BJ (cell line): Measurements from ENCODE around the gene ADRA1B. TPM values are rescaled to one million over a fixed set of nuclear protein-coding genes. Genes with fewer than 3 reads are reported as not detected.

Source experiments
- CTCF ChIA-PET: fragments of 350-600 bp; formaldehyde crosslinking; extraction: SDS; loops from one replicate; lab custom pipeline; 2021; ENCODE audit warnings: antibody characterized with exemption, inconsistent platforms; lab: Yijun Ruan, JAX
- POLR2A ChIA-PET: fragments of 300-600 bp; sonication (Branson Sonifier 250); formaldehyde crosslinking; extraction: SDS; loops from one replicate; lab custom pipeline; 2021; ENCODE audit warnings: antibody characterized with exemption; lab: Charles Lee
- DNase-seq: peaks from one replicate; pipeline ENCODE4 v3.0.0-alpha.2; 2011; ENCODE audit warnings: low read depth
- H3K27me3 ChIP-seq: 2 replicates; pipeline ENCODE4 v1.6.0; 2011; ENCODE audit warnings: low read length; ENCODE audit not compliant: control insufficient read depth, insufficient read depth
- H3K36me3 ChIP-seq: 2 replicates; pipeline ENCODE4 v1.5.1; 2011; ENCODE audit warnings: low read length; ENCODE audit not compliant: control insufficient read depth, insufficient read depth
- H3K4me3 ChIP-seq: 2 replicates; pipeline ENCODE4 v1.5.1; 2011; ENCODE audit warnings: low read depth, mild to moderate bottlenecking, control low read depth, low read length
- CTCF ChIP-seq: IDR thresholded peaks from 2 replicates; pipeline ENCODE4 v1.5.1; 2011; ENCODE audit warnings: low read depth, mild to moderate bottlenecking, control low read depth, inconsistent platforms, low read length, moderate library complexity; ENCODE audit not compliant: insufficient read depth
- polyA plus RNA-seq: library from polyadenylated mRNA; depleted of rRNA; stranded (reverse); fragments of >200 nt; gene quantifications from 2 replicates; pipeline ENCODE4 v1.2.3, GENCODE V29; 2011

Gene ADRA1B
- polyA plus RNA-seq, 1 experiment = 2.1 TPM

- Histone ChIP-seq H3K36me3 (no peaks in the 10 kb centered on the region), H3K27me3 (no peaks in the 10 kb centered on the region), H3K4me3 (no peak overlapping the region)
- no peak for TF ChIP-seq CTCF
- CTCF ChIA-PET = interaction anchor here (0.7 to 1.8 kb wide), 3 partner anchors 8 to 389 kb away, joined by 3 to 6 read pairs (median 3); no protein-coding TSS in a partner anchor
- no peak for DNase-seq
- POLR2A ChIA-PET = no interaction called here
Measured at GRCh38 chr5:159904874-159905273, 11.4 kb upstream of the ADRA1B start.

GRCh38 chr5:159905496-159905895 is 10.8 kb upstream of the ADRA1B start:
- DNase-seq = peak; percentile 82
- Histone ChIP-seq H3K36me3 (no peaks in the 10 kb centered on the region), H3K4me3 (no peak overlapping the region), H3K27me3 (no peaks in the 10 kb centered on the region)
- CTCF ChIA-PET = interaction anchor here (0.7 kb wide), 2 partner anchors 12 to 390 kb away, joined by 3 read pairs; no protein-coding TSS in a partner anchor
- no peak for TF ChIP-seq CTCF
- POLR2A ChIA-PET = no interaction called here

GRCh38 chr5:159906463-159906862 is 9.8 kb upstream of the ADRA1B start:
- H3K27me3 ChIP-seq = no peaks in the 10 kb centered on the region
- no peaks in the 10 kb centered on the region for H3K36me3 ChIP-seq
- CTCF ChIA-PET = interaction anchor here (1.3 kb wide), 2 partner anchors 11 to 13 kb away, joined by 3 read pairs; no protein-coding TSS in a partner anchor
- no peak for DNase-seq
- no peak for TF ChIP-seq CTCF
- no peak overlapping the region for H3K4me3 ChIP-seq
- POLR2A ChIA-PET = no interaction called here

GRCh38 chr5:159906943-159907342 is 9.3 kb upstream of the ADRA1B start:
- Histone ChIP-seq H3K4me3 (no peak overlapping the region), H3K27me3 (no peaks in the 10 kb centered on the region), H3K36me3 (no peaks in the 10 kb centered on the region)
- no peak for DNase-seq
- CTCF ChIA-PET = interaction anchor here (1.0 to 1.6 kb wide), 4 partner anchors 10 to 620 kb away, joined by 3 to 8 read pairs (median 3); partner anchors contain the start of gene ADRA1B
- POLR2A ChIA-PET = no interaction called here
- TF ChIP-seq CTCF = no peak

- Histone ChIP-seq H3K36me3 (no peaks in the 10 kb centered on the region), H3K27me3 (no peaks in the 10 kb centered on the region), H3K4me3 (no peak overlapping the region)
- ChIA-PET CTCF (interaction anchor here (0.6 to 1.6 kb wide), 7 partner anchors 9 to 621 kb away, joined by 3 to 8 read pairs (median 3); partner anchors contain the start of gene ADRA1B), POLR2A (no interaction called here)
- no peak for TF ChIP-seq CTCF
- no peak for DNase-seq
Measured at GRCh38 chr5:159907689-159908590, 8.3 kb upstream of the ADRA1B start.
